H9 (cell line): Measurements from ENCODE around the gene PRDX2. TPM values are rescaled to one million over a fixed set of nuclear protein-coding genes. Genes with fewer than 3 reads are reported as not detected.
A peak's percentile ranks its signal among the peaks of the same experiment; 100 is the strongest.

Experiments used
- DNase-seq: peaks from one replicate; pipeline ENCODE4 v3.0.0-alpha.2; 2017
- H2AFZ ChIP-seq: one replicate; pipeline ENCODE4 v1.6.1; 2013; ENCODE audit warnings: mild to moderate bottlenecking, low read length, control low read depth, moderate library complexity
- H2AK5ac ChIP-seq: 2 replicates; pipeline ENCODE4 v1.6.1; 2013; ENCODE audit warnings: low read length, control low read depth, mixed read lengths; ENCODE audit not compliant: insufficient read length
- H2BK120ac ChIP-seq: one replicate; pipeline ENCODE4 v1.6.1; 2013; ENCODE audit warnings: low read depth, mild to moderate bottlenecking, low read length, control low read depth, inconsistent platforms; ENCODE audit not compliant: poor library complexity, severe bottlenecking
- H2BK12ac ChIP-seq: 2 replicates; pipeline ENCODE4 v1.6.1; 2013; ENCODE audit warnings: low read length, control low read depth, mixed read lengths, low read depth; ENCODE audit not compliant: insufficient read length
- H2BK15ac ChIP-seq: 2 replicates; pipeline ENCODE4 v1.6.1; 2013; ENCODE audit warnings: low read depth, low read length, control low read depth
- H2BK20ac ChIP-seq: one replicate; pipeline ENCODE4 v1.6.1; 2013; ENCODE audit warnings: low read depth, mild to moderate bottlenecking, low read length, control low read depth, inconsistent platforms; ENCODE audit not compliant: poor library complexity, severe bottlenecking
- H2BK5ac ChIP-seq: 2 replicates; pipeline ENCODE4 v1.6.1; 2013; ENCODE audit warnings: low read length, control low read depth, mixed read lengths; ENCODE audit not compliant: insufficient read length
- H3K14ac ChIP-seq: 2 replicates; pipeline ENCODE4 v1.6.1; 2013; ENCODE audit warnings: low read length, control low read depth; ENCODE audit not compliant: insufficient read depth
- H3K18ac ChIP-seq: 2 replicates; pipeline ENCODE4 v1.6.1; 2013; ENCODE audit warnings: low read depth, mild to moderate bottlenecking, mixed read lengths, low read length, control low read depth; ENCODE audit not compliant: insufficient read length
- H3K23ac ChIP-seq: 2 replicates; pipeline ENCODE4 v1.6.1; 2013; ENCODE audit warnings: low read length, control low read depth, mixed read lengths, low read depth; ENCODE audit not compliant: insufficient read length
- H3K23me2 ChIP-seq: 2 replicates; pipeline ENCODE4 v1.6.1; 2013; ENCODE audit warnings: low read depth, mild to moderate bottlenecking, mixed read lengths, low read length, control low read depth; ENCODE audit not compliant: insufficient read length, poor library complexity, severe bottlenecking
- H3K27ac ChIP-seq: 2 replicates; pipeline ENCODE4 v1.5.1; 2013; ENCODE audit warnings: low read length, control low read depth, mixed read lengths, low read depth; ENCODE audit not compliant: insufficient read length
- H3K27me3 ChIP-seq: 2 replicates; pipeline ENCODE4 v1.6.1; 2013; ENCODE audit warnings: low read length, control low read depth, inconsistent platforms; ENCODE audit not compliant: insufficient read depth
- H3K4ac ChIP-seq: 2 replicates; pipeline ENCODE4 v1.6.1; 2013; ENCODE audit warnings: low read depth, mild to moderate bottlenecking, control low read depth, inconsistent platforms, low read length, moderate library complexity
- H3K4me1 ChIP-seq: 2 replicates; pipeline ENCODE4 v1.6.1; 2013; ENCODE audit warnings: low read length, control low read depth, inconsistent platforms; ENCODE audit not compliant: insufficient read depth
- H3K4me2 ChIP-seq: 2 replicates; pipeline ENCODE4 v1.6.1; 2013; ENCODE audit warnings: low read length, control low read depth, mixed read lengths; ENCODE audit not compliant: insufficient read length, insufficient read depth
- H3K56ac ChIP-seq: 2 replicates; pipeline ENCODE4 v1.6.1; 2013; ENCODE audit warnings: low read depth, mild to moderate bottlenecking, mixed read lengths, low read length, control low read depth; ENCODE audit not compliant: insufficient read length
- H3K79me1 ChIP-seq: 2 replicates; pipeline ENCODE4 v1.6.1; 2013; ENCODE audit warnings: low read depth, mild to moderate bottlenecking, moderate library complexity, low read length, control low read depth, inconsistent platforms; ENCODE audit not compliant: insufficient read depth, poor library complexity, severe bottlenecking
- H3K79me2 ChIP-seq: 2 replicates; pipeline ENCODE4 v1.6.1; 2013; ENCODE audit warnings: low read length, control low read depth, inconsistent platforms; ENCODE audit not compliant: insufficient read depth
- H3K9ac ChIP-seq: 2 replicates; pipeline ENCODE4 v1.6.1; 2013; ENCODE audit warnings: low read length, control low read depth, mixed read lengths; ENCODE audit not compliant: insufficient read length; ENCODE audit errors: extremely low read depth
- H3K9me3 ChIP-seq: one replicate; pipeline ENCODE4 v1.6.1; 2013; ENCODE audit warnings: low read depth, low read length, inconsistent platforms; ENCODE audit not compliant: control insufficient read depth
- H3T11ph ChIP-seq: one replicate; pipeline ENCODE4 v1.6.1; 2013; ENCODE audit warnings: mild to moderate bottlenecking, low read length, control low read depth, inconsistent platforms
- H4K20me1 ChIP-seq: one replicate; pipeline ENCODE4 v1.6.1; 2013; ENCODE audit not compliant: control insufficient read depth, insufficient read length, insufficient read depth
- H4K5ac ChIP-seq: 2 replicates; pipeline ENCODE4 v1.6.1; 2013; ENCODE audit warnings: low read depth, mild to moderate bottlenecking, mixed read lengths, low read length, control low read depth; ENCODE audit not compliant: insufficient read length
- H4K8ac ChIP-seq: replicated peaks from 2 replicates; pipeline ENCODE4 v1.6.1; 2013; ENCODE audit warnings: low read length, control low read depth, mixed read lengths, low read depth; ENCODE audit not compliant: insufficient read length
- H4K91ac ChIP-seq: 2 replicates; pipeline ENCODE4 v1.6.1; 2013; ENCODE audit warnings: low read depth, mild to moderate bottlenecking, moderate library complexity, mixed read lengths, low read length, control low read depth; ENCODE audit not compliant: insufficient read length
- H3K27ac Mint-ChIP-seq, 3 experiments: 2 replicates in 2 of 3; 3 replicates in 1 of 3; pipeline ENCODE4 v1.8.0; 2020 to 2021; ENCODE audit warnings: mixed read lengths in 3 of 3, mild to moderate bottlenecking in 1 of 3, moderate library complexity in 1 of 3
- H3K27me3 Mint-ChIP-seq: 2 replicates; pipeline ENCODE4 v1.8.0; 2021; ENCODE audit warnings: low read depth, mild to moderate bottlenecking, moderate library complexity, mixed read lengths
- H3K36me3 Mint-ChIP-seq, 3 experiments: 2 replicates in 2 of 3; 3 replicates in 1 of 3; pipeline ENCODE4 v1.8.0; 2020 to 2021; ENCODE audit warnings: low read depth in 3 of 3, mixed read lengths in 3 of 3; ENCODE audit not compliant: insufficient read depth in 1 of 3
- H3K4me1 Mint-ChIP-seq, 2 experiments: 2 replicates each; pipeline ENCODE4 v1.8.0; 2020; ENCODE audit warnings: mixed read lengths in 2 of 2
- H3K4me3 Mint-ChIP-seq, 2 experiments: 2 replicates in 1 of 2; 3 replicates in 1 of 2; pipeline ENCODE4 v1.8.0; 2020 to 2021; ENCODE audit warnings: mild to moderate bottlenecking in 2 of 2, mixed read lengths in 2 of 2, moderate library complexity in 1 of 2
- H3K9me3 Mint-ChIP-seq, 2 experiments: 2 replicates in 1 of 2; 3 replicates in 1 of 2; pipeline ENCODE4 v1.8.0; 2020; ENCODE audit warnings: mild to moderate bottlenecking in 2 of 2, mixed read lengths in 2 of 2, moderate library complexity in 1 of 2
- WGBS: extraction: QIAGEN DNeasy Blood & Tissue Kit; methylation state at CpG from one replicate; pipeline ENCODE4 v1.1.7; 2013; ENCODE audit warnings: missing lambda C conversion rate, low lambda C conversion rate, mixed read lengths; ENCODE audit not compliant: insufficient read length; ENCODE audit errors: extremely low coverage; 5-methylcytosine and 5-hydroxymethylcytosine counted together
- total RNA-seq: library from RNA; stranded (reverse); gene quantifications from 2 replicates; pipeline ENCODE4 v1.2.1, GENCODE V29; 2021
- TF ChIP-seq, protein P1 (sequence below): fragments of 200-600 bp; sonication (generic); conservative IDR thresholded peaks from 3 replicates; pipeline ENCODE4 v1.8.0; 2021; ENCODE audit warnings: antibody characterized with exemption, mild to moderate bottlenecking

PRDX2 gene
- total RNA-seq, 1 experiment from 2014 or later = 468 TPM

DNA sequence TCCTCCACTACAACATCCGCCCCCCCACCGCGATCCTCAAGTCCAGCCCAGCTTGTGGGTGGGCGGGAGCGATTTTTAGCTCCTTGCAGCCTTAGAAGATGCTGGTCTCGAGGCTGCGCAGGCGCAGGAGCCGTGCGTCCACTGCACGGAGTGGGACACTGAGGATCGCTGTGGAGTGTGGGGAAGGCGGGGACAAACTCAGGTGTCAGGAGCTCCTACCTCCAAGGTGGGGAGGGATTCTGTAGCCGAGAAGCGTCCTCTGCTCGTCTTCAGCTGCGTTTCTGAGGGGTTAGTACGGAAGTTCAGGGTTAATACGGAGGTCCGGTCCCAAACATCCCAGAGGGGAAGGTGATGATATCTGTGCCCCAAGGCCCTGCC, 33.0 kb upstream of the PRDX2 start, which contains the start of gene RTBDN:
Gene RTBDN (minus strand): TSS at position 14 of the 378 bp plus-strand sequence. CDS start 4,600 bp downstream, outside the sequence.
- H2BK120ac ChIP-seq = no peak within 1 kb of the TSS
- H2BK20ac ChIP-seq = no peak within 1 kb of the TSS
- no peak within 1 kb of the TSS for H3K27ac ChIP-seq
- Mint-ChIP-seq H3K27ac (no peak within 1 kb of the TSS), H3K4me3 (peak within 1 kb of the TSS; percentile 68 to 90), H3K36me3 (no peaks in the 10 kb centered on the region; a peak in 1 of 7 replicates), H3K27me3 (peaks cover 46% of the 10 kb centered on the region), H3K9me3 (no peaks in the 10 kb centered on the region; a peak in 1 of 5 replicates), H3K4me1 (peaks cover 32 to 40% of the 10 kb centered on the region in 2 experiments)
- H4K8ac ChIP-seq = no peak within 1 kb of the TSS
- no peak within 1 kb of the TSS for H3T11ph ChIP-seq
- no peaks in the 10 kb centered on the region for H3K79me2 ChIP-seq
- H4K91ac ChIP-seq = no peak within 1 kb of the TSS
- H3K9ac ChIP-seq = no peak within 1 kb of the TSS
- H2BK15ac ChIP-seq = no peak within 1 kb of the TSS
- no peak within 1 kb of the TSS; the same call in 1 of the 2 replicates for H3K14ac ChIP-seq
- H3K27me3 ChIP-seq = peaks cover 3% of the 10 kb centered on the region; the same call in 1 of the 2 replicates
- no peak within 1 kb of the TSS for H3K4ac ChIP-seq
- no peak within 1 kb of the TSS for H2AFZ ChIP-seq
- H3K23me2 ChIP-seq = peaks cover 10% of the 10 kb centered on the region
- H3K79me1 ChIP-seq = no peaks in the 10 kb centered on the region
- H2BK5ac ChIP-seq = no peak within 1 kb of the TSS
- no peak within 1 kb of the TSS for H2BK12ac ChIP-seq
- no CpG with 5 or more reads among the region's 20 CpGs for WGBS
- H3K23ac ChIP-seq = no peak within 1 kb of the TSS
- H4K5ac ChIP-seq = no peak within 1 kb of the TSS
- no peaks in the 10 kb centered on the region; the same call in 1 of the 2 replicates for H3K4me1 ChIP-seq
- H3K4me2 ChIP-seq = peak within 1 kb of the TSS; percentile 76
- no peaks in the 10 kb centered on the region for H3K9me3 ChIP-seq
- no peak within 1 kb of the TSS for H2AK5ac ChIP-seq
- TF ChIP-seq, protein P1, sequence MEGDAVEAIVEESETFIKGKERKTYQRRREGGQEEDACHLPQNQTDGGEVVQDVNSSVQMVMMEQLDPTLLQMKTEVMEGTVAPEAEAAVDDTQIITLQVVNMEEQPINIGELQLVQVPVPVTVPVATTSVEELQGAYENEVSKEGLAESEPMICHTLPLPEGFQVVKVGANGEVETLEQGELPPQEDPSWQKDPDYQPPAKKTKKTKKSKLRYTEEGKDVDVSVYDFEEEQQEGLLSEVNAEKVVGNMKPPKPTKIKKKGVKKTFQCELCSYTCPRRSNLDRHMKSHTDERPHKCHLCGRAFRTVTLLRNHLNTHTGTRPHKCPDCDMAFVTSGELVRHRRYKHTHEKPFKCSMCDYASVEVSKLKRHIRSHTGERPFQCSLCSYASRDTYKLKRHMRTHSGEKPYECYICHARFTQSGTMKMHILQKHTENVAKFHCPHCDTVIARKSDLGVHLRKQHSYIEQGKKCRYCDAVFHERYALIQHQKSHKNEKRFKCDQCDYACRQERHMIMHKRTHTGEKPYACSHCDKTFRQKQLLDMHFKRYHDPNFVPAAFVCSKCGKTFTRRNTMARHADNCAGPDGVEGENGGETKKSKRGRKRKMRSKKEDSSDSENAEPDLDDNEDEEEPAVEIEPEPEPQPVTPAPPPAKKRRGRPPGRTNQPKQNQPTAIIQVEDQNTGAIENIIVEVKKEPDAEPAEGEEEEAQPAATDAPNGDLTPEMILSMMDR = no peak
- peak; percentile 46 for DNase-seq
- no peaks in the 10 kb centered on the region for H4K20me1 ChIP-seq
- H3K18ac ChIP-seq = no peak within 1 kb of the TSS
- no peak within 1 kb of the TSS for H3K56ac ChIP-seq
